Neural progenitor cell (in vitro differentiated cells): ENCODE data around the gene DTX3L. TPM values are rescaled to one million over a fixed set of nuclear protein-coding genes. Genes with fewer than 3 reads are reported as not detected.

Experiments used
- DNase-seq: peaks from one replicate; pipeline ENCODE4 v3.0.0-alpha.2; 2016; ENCODE audit warnings: low spot score
- H2AFZ ChIP-seq: fragments of 200-600 bp; sonication (generic); replicated peaks from 2 replicates; pipeline ENCODE4 v1.6.1; 2016; ENCODE audit warnings: antibody characterized with exemption
- H3F3A ChIP-seq: fragments of 200-600 bp; sonication (generic); 2 replicates; pipeline ENCODE4 v1.6.1; 2016; ENCODE audit warnings: antibody characterized with exemption, low read depth
- H3K27ac ChIP-seq: fragments of 200-600 bp; sonication (generic); 2 replicates; pipeline ENCODE4 v1.5.1; 2016; ENCODE audit warnings: mild to moderate bottlenecking
- H3K27me3 ChIP-seq: fragments of 200-600 bp; sonication (generic); 2 replicates; pipeline ENCODE4 v1.6.1; 2016; ENCODE audit warnings: mild to moderate bottlenecking, moderate library complexity
- H3K36me3 ChIP-seq: fragments of 200-600 bp; sonication (generic); 2 replicates; pipeline ENCODE4 v1.5.1; 2016
- H3K4me1 ChIP-seq: fragments of 200-600 bp; sonication (generic); 2 replicates; pipeline ENCODE4 v1.6.1; 2016; ENCODE audit warnings: mixed run types
- H3K4me2 ChIP-seq: fragments of 200-600 bp; sonication (generic); 2 replicates; pipeline ENCODE4 v1.6.1; 2016
- H3K4me3 ChIP-seq: fragments of 200-600 bp; sonication (generic); 2 replicates; pipeline ENCODE4 v1.5.1; 2016
- H3K79me2 ChIP-seq: fragments of 200-600 bp; sonication (generic); 2 replicates; pipeline ENCODE4 v1.6.1; 2016; ENCODE audit warnings: low read depth
- H3K9ac ChIP-seq: fragments of 200-600 bp; sonication (generic); 2 replicates; pipeline ENCODE4 v1.6.1; 2016
- H3K9me3 ChIP-seq: fragments of 200-600 bp; sonication (generic); 2 replicates; pipeline ENCODE4 v1.5.1; 2016; ENCODE audit warnings: low read depth
- H4K20me1 ChIP-seq: fragments of 200-600 bp; sonication (generic); 2 replicates; pipeline ENCODE4 v1.6.1; 2016; ENCODE audit warnings: low read depth
- H3K27ac Mint-ChIP-seq: 3 replicates; pipeline ENCODE4 v1.8.0; 2021; ENCODE audit warnings: mixed read lengths
- H3K27me3 Mint-ChIP-seq: 2 replicates; pipeline ENCODE4 v1.8.0; 2022; ENCODE audit warnings: low read depth, mild to moderate bottlenecking, inconsistent platforms, moderate library complexity, mixed read lengths; ENCODE audit not compliant: insufficient read depth
- H3K36me3 Mint-ChIP-seq: 3 replicates; pipeline ENCODE4 v1.8.0; 2021; ENCODE audit warnings: mixed read lengths
- H3K4me1 Mint-ChIP-seq: 3 replicates; pipeline ENCODE4 v1.8.0; 2021; ENCODE audit warnings: mixed read lengths
- H3K4me3 Mint-ChIP-seq: 3 replicates; pipeline ENCODE4 v1.8.0; 2021; ENCODE audit warnings: mild to moderate bottlenecking, moderate library complexity, mixed read lengths
- H3K9me3 Mint-ChIP-seq: 3 replicates; pipeline ENCODE4 v1.8.0; 2020; ENCODE audit warnings: mixed read lengths
- EZH2 ChIP-seq: fragments of 200-600 bp; sonication (generic); IDR thresholded peaks from 2 replicates; pipeline ENCODE4 v1.6.1; 2017; ENCODE audit warnings: antibody characterized with exemption, mild to moderate bottlenecking, moderate library complexity
- EZH2phosphoT487 ChIP-seq: fragments of 200-600 bp; sonication (generic); IDR thresholded peaks from 2 replicates; pipeline ENCODE4 v1.6.1; 2017; ENCODE audit warnings: antibody characterized with exemption
- total RNA-seq: library from RNA; depleted of rRNA; stranded (reverse); fragments of >200 nt; gene quantifications from 2 replicates; pipeline ENCODE4 v1.2.3, GENCODE V29; 2015; ENCODE audit warnings: low replicate concordance
- TF ChIP-seq, protein P1 (sequence below): fragments of 200-600 bp; sonication (generic); IDR thresholded peaks from 2 replicates; pipeline ENCODE4 v1.5.1; 2017; ENCODE audit warnings: antibody characterized with exemption, mild to moderate bottlenecking

Gene DTX3L
- total RNA-seq, 1 donor from 2014 or later: 3.2 TPM

- Mint-ChIP-seq H3K4me3 (no peak overlapping the region), H3K9me3 (peaks cover 18% of the 10 kb centered on the region), H3K27ac (no peak overlapping the region), H3K4me1 (no peaks in the 10 kb centered on the region), H3K36me3 (no peaks in the 10 kb centered on the region), H3K27me3 (peaks cover under 1% of the 10 kb centered on the region)
- no peak overlapping the region for H3K4me2 ChIP-seq
- peaks cover 19% of the 10 kb centered on the region for H3K27me3 ChIP-seq
- no peak for DNase-seq
- no peaks in the 10 kb centered on the region for H4K20me1 ChIP-seq
- peaks cover 19% of the 10 kb centered on the region for H3K9me3 ChIP-seq
- H3K79me2 ChIP-seq: no peaks in the 10 kb centered on the region
- no peak for TF ChIP-seq EZH2
- no peaks in the 10 kb centered on the region for H3F3A ChIP-seq
- H2AFZ ChIP-seq: no peak overlapping the region
- H3K36me3 ChIP-seq: no peaks in the 10 kb centered on the region
- no peaks in the 10 kb centered on the region for H3K4me1 ChIP-seq
- H3K9ac ChIP-seq: no peak overlapping the region
- no peak overlapping the region for H3K4me3 ChIP-seq
- no peak overlapping the region for H3K27ac ChIP-seq
Measured at GRCh38 chr3:122582390-122582789, 18.3 kb downstream of the DTX3L start.

DNA sequence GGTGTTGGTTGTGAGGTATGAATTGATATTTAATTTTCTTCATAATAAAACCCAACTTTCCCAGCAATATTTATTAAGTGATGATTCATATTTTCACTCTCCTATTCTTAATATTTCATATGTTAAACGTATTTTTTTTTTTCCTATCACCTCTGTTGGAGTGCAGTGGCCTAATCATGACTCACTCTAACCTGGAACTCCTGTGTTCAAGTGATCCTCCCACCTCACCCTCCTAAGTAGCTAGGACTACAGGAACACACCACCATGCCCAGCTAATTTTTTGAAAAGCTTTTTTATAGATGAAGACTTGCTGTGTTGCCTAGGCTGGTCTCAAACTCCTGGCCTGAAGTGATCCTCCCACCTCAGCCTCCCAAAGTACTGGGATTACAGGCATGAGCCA lies 22.0 kb downstream of the DTX3L start:
- H3K27ac Mint-ChIP-seq: no peak overlapping the region
- Histone ChIP-seq H3F3A (no peaks in the 10 kb centered on the region), H3K27me3 (no peaks in the 10 kb centered on the region), H3K9me3 (peaks cover 19% of the 10 kb centered on the region), H3K79me2 (no peaks in the 10 kb centered on the region), H3K4me1 (no peaks in the 10 kb centered on the region), H4K20me1 (no peaks in the 10 kb centered on the region), H3K4me2 (no peak overlapping the region), H3K36me3 (no peaks in the 10 kb centered on the region), H3K27ac (no peak overlapping the region), H3K4me3 (no peak overlapping the region), H2AFZ (no peak overlapping the region), H3K9ac (no peak overlapping the region)
- no peak for DNase-seq
- peaks cover 18% of the 10 kb centered on the region for H3K9me3 Mint-ChIP-seq
- H3K4me1 Mint-ChIP-seq: no peaks in the 10 kb centered on the region
- TF ChIP-seq, protein P1, sequence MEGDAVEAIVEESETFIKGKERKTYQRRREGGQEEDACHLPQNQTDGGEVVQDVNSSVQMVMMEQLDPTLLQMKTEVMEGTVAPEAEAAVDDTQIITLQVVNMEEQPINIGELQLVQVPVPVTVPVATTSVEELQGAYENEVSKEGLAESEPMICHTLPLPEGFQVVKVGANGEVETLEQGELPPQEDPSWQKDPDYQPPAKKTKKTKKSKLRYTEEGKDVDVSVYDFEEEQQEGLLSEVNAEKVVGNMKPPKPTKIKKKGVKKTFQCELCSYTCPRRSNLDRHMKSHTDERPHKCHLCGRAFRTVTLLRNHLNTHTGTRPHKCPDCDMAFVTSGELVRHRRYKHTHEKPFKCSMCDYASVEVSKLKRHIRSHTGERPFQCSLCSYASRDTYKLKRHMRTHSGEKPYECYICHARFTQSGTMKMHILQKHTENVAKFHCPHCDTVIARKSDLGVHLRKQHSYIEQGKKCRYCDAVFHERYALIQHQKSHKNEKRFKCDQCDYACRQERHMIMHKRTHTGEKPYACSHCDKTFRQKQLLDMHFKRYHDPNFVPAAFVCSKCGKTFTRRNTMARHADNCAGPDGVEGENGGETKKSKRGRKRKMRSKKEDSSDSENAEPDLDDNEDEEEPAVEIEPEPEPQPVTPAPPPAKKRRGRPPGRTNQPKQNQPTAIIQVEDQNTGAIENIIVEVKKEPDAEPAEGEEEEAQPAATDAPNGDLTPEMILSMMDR: no peak
- TF ChIP-seq EZH2phosphoT487 (no peak), EZH2 (no peak)
- H3K27me3 Mint-ChIP-seq: no peaks in the 10 kb centered on the region
- no peak overlapping the region for H3K4me3 Mint-ChIP-seq
- H3K36me3 Mint-ChIP-seq: no peaks in the 10 kb centered on the region

GRCh38 chr3:122586773-122587485 lies 22.8 kb downstream of the DTX3L start:
- H3K4me1 Mint-ChIP-seq: no peaks in the 10 kb centered on the region
- Histone ChIP-seq H3K4me1 (no peaks in the 10 kb centered on the region), H3F3A (no peaks in the 10 kb centered on the region), H3K36me3 (no peaks in the 10 kb centered on the region), H3K4me2 (no peak overlapping the region), H3K4me3 (no peak overlapping the region), H2AFZ (no peak overlapping the region), H4K20me1 (no peaks in the 10 kb centered on the region), H3K27ac (no peak overlapping the region), H3K79me2 (no peaks in the 10 kb centered on the region), H3K9ac (no peak overlapping the region), H3K9me3 (peaks cover 12% of the 10 kb centered on the region), H3K27me3 (no peaks in the 10 kb centered on the region)
- TF ChIP-seq, protein P1: no peak
- no peak for TF ChIP-seq EZH2phosphoT487
- no peak for TF ChIP-seq EZH2
- no peaks in the 10 kb centered on the region for H3K36me3 Mint-ChIP-seq
- peaks cover 12% of the 10 kb centered on the region for H3K9me3 Mint-ChIP-seq
- DNase-seq: no peak
- H3K4me3 Mint-ChIP-seq: no peak overlapping the region
- H3K27me3 Mint-ChIP-seq: no peaks in the 10 kb centered on the region
- no peak overlapping the region for H3K27ac Mint-ChIP-seq

- no peaks in the 10 kb centered on the region for H3K36me3 ChIP-seq
- Mint-ChIP-seq H3K4me3 (no peak overlapping the region), H3K36me3 (no peaks in the 10 kb centered on the region), H3K9me3 (peaks cover 9% of the 10 kb centered on the region), H3K27ac (no peak overlapping the region), H3K27me3 (peaks cover 2% of the 10 kb centered on the region), H3K4me1 (no peaks in the 10 kb centered on the region)
- H4K20me1 ChIP-seq: no peaks in the 10 kb centered on the region
- no peak overlapping the region for H3K27ac ChIP-seq
- H3K27me3 ChIP-seq: no peaks in the 10 kb centered on the region
- no peaks in the 10 kb centered on the region for H3K79me2 ChIP-seq
- no peak overlapping the region for H2AFZ ChIP-seq
- H3F3A ChIP-seq: no peaks in the 10 kb centered on the region
- DNase-seq: no peak
- no peak overlapping the region for H3K9ac ChIP-seq
- TF ChIP-seq EZH2: no peak
- TF ChIP-seq, protein P1: no peak
- no peak for TF ChIP-seq EZH2phosphoT487
- no peak overlapping the region for H3K4me2 ChIP-seq
- peaks cover 6% of the 10 kb centered on the region for H3K9me3 ChIP-seq
- no peak overlapping the region for H3K4me3 ChIP-seq
- H3K4me1 ChIP-seq: no peaks in the 10 kb centered on the region
Measured at GRCh38 chr3:122587572-122587971, 23.4 kb downstream of the DTX3L start.
